Naive B cell (primary cell): ENCODE measurements around the gene ATAD3C. TPM values are rescaled to one million over a fixed set of nuclear protein-coding genes. Genes with fewer than 3 reads are reported as not detected.
"Not testable (repeated sequence)": the region's sequence is repeated elsewhere in the genome, so short reads cannot be mapped to it uniquely, and the experiment has no call there.

Source experiments
- ATAC-seq, 2 donors: fragments of 150-1000 bp; cut with Tn5 transposase; 2 replicates each; pipeline ENCODE4 v1.10.0; 2021; ENCODE audit warnings: low read depth in 2 of 2, mild to moderate bottlenecking in 2 of 2, moderate library complexity in 2 of 2
- DNase-seq: peaks from one replicate; pipeline ENCODE4 v3.0.0; 2022
- H3K27ac Mint-ChIP-seq, 6 donors: one replicate each; pipeline ENCODE4 v1.8.0; 2020 to 2022; ENCODE audit warnings: mild to moderate bottlenecking in 6 of 6, mixed read lengths in 6 of 6, moderate library complexity in 5 of 6, inconsistent platforms in 2 of 6
- H3K27me3 Mint-ChIP-seq, 3 donors: one replicate each; pipeline ENCODE4 v1.8.0; 2021 to 2022; ENCODE audit warnings: mixed read lengths in 3 of 3, mild to moderate bottlenecking in 1 of 3
- H3K36me3 Mint-ChIP-seq, 2 donors: one replicate each; pipeline ENCODE4 v1.8.0; 2020 to 2022; ENCODE audit warnings: mixed read lengths in 2 of 2, inconsistent platforms in 1 of 2, mild to moderate bottlenecking in 1 of 2
- H3K4me1 Mint-ChIP-seq, 3 donors: one replicate each; pipeline ENCODE4 v1.8.0; 2020 to 2022; ENCODE audit warnings: mixed read lengths in 3 of 3, inconsistent platforms in 1 of 3, mild to moderate bottlenecking in 1 of 3, moderate library complexity in 1 of 3
- H3K4me3 Mint-ChIP-seq, 8 donors: one replicate each; pipeline ENCODE4 v1.8.0; 2020 to 2022; ENCODE audit warnings: mild to moderate bottlenecking in 8 of 8, mixed read lengths in 8 of 8, moderate library complexity in 8 of 8, inconsistent platforms in 2 of 8
- H3K9me3 Mint-ChIP-seq, 7 donors: one replicate each; pipeline ENCODE4 v1.8.0; 2020 to 2022; ENCODE audit warnings: mixed read lengths in 7 of 7, mild to moderate bottlenecking in 5 of 7, inconsistent platforms in 2 of 7, moderate library complexity in 1 of 7
- polyA plus RNA-seq, 6 donors: library from polyadenylated mRNA; unstranded; fragments of 300-500 nt; fragmentation: Illumina TruSeq; gene quantifications; one replicate each; pipeline ENCODE4 v1.2.3, GENCODE V29; 2021; ENCODE audit warnings: low read depth in 6 of 6

Gene ATAD3C
- polyA plus RNA-seq, 6 donors from 2014 or later: not detected

DNA sequence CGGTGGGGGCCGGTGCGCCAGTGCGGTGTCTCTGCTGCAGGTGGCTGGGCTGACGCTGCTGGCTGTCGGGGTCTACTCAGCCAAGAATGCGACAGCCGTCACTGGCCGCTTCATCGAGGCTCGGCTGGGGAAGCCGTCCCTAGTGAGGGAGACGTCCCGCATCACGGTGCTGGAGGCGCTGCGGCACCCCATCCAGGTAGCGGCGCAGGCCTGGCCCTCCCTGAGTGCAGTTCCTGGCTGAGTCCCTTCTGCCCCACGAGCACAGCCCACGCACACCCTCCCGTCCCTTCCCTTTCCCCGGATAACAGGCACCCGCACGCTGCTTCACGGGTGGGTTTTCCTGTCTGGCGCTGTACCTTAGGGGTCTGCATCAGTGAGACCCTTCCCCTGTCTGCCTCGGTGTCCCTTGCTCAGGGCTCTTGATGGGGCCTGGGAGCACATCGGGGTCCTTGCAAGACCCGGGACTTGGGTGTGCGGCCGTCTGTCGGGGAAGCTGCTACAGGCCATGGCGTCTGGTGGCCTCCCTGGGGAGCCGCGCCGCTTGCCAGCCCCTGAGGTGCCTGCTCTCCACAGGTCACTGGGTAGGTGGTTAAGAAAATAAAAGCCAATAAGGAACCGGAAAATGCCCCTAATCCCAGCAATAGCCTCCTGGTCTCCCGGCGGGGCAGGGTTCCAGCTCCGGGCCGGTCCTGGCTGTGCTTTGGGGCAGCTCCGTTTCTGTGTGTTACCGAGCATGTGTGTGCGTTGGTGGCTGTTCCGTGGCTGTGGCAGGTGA is 35.7 kb downstream of the ATAD3C start:
- H3K9me3 Mint-ChIP-seq, H3K27me3 Mint-ChIP-seq, DNase-seq, ATAC-seq, H3K4me3 Mint-ChIP-seq, H3K27ac Mint-ChIP-seq, H3K4me1 Mint-ChIP-seq, H3K36me3 Mint-ChIP-seq: not testable (repeated sequence)

DNA sequence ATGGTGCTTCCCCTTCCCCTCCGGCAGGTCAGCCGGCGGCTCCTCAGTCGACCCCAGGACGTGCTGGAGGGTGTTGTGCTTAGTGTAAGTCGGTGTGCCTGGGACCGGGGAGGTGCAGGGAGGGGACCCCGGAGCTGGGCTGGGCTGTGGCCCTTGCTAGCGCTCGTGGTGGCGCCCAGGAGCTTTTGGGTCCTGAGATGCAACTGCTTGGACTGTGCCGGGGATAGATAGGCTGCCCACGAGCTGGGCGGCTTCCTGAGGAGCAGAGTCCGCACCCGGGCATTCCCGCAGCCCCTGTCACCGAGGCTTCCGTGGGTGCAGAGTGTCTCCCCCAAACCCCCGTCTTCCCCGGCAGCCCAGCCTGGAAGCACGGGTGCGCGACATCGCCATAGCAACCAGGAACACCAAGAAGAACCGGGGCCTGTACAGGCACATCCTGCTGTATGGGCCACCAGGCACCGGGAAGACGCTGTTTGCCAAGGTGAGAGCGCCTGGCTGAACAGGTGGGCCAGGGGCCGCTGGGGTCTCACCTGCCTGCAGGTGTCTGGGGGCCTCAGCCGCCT is 36.3 kb downstream of the ATAD3C start:
- not testable (repeated sequence) for H3K4me3 Mint-ChIP-seq, H3K27me3 Mint-ChIP-seq, ATAC-seq, H3K27ac Mint-ChIP-seq, DNase-seq, H3K9me3 Mint-ChIP-seq, H3K36me3 Mint-ChIP-seq, H3K4me1 Mint-ChIP-seq

DNA sequence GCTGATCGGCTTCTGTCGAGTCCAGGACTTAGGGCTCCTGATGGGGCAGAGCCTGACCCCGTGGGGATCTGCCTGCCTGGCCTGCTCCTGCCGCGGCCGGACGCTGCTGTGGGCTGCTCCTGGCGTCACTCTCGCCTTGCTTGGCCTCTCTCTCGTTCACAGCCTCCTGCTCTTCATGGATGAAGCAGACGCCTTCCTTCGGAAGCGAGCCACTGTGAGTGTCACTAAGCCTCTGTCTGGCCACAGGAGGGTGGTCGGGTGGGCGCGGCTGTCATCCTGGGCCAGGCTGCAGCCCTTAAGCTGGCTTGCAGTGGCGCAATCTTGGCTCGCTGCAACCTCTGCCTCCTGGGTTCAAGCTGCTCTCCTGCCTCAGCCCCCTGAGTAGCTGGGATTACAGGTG is 38.2 kb downstream of the ATAD3C start:
- H3K27ac Mint-ChIP-seq: no peak overlapping the region
- no peaks in the 10 kb centered on the region for H3K27me3 Mint-ChIP-seq
- no peak overlapping the region for H3K4me3 Mint-ChIP-seq
- peaks cover 0 to 6% of the 10 kb centered on the region in 2 donors for H3K36me3 Mint-ChIP-seq
- H3K9me3 Mint-ChIP-seq: no peaks in the 10 kb centered on the region
- no peaks in the 10 kb centered on the region for H3K4me1 Mint-ChIP-seq
- ATAC-seq (no peak), DNase-seq (no peak)

GRCh38 chr1:1489231-1489630 is 39.7 kb downstream of the ATAD3C start:
- no peak for ATAC-seq
- Mint-ChIP-seq H3K4me1 (no peaks in the 10 kb centered on the region), H3K9me3 (peaks cover 0 to 11% (median 9%) of the 10 kb centered on the region in 7 donors), H3K4me3 (no peak overlapping the region), H3K36me3 (peaks cover 12 to 17% of the 10 kb centered on the region in 2 donors), H3K27me3 (no peaks in the 10 kb centered on the region), H3K27ac (peak overlapping the region in 1 of 6 donors; percentile 80)
- DNase-seq: no peak

- Mint-ChIP-seq H3K27me3 (no peaks in the 10 kb centered on the region), H3K9me3 (peaks cover 0 to 11% (median 9%) of the 10 kb centered on the region in 7 donors), H3K4me1 (no peaks in the 10 kb centered on the region), H3K4me3 (no peak overlapping the region), H3K27ac (no peak overlapping the region), H3K36me3 (peaks cover 12 to 17% of the 10 kb centered on the region in 2 donors)
- DNase-seq (no peak), ATAC-seq (no peak)
Measured at GRCh38 chr1:1489861-1490260, 40.4 kb downstream of the ATAD3C start.

- ATAC-seq (no peak), DNase-seq (no peak)
- Mint-ChIP-seq H3K9me3 (peaks cover 0 to 11% (median 9%) of the 10 kb centered on the region in 7 donors), H3K27ac (no peak overlapping the region), H3K36me3 (peaks cover 12 to 17% of the 10 kb centered on the region in 2 donors), H3K4me1 (no peaks in the 10 kb centered on the region), H3K4me3 (no peak overlapping the region), H3K27me3 (no peaks in the 10 kb centered on the region)
Measured at GRCh38 chr1:1490633-1491230, 41.2 kb downstream of the ATAD3C start.

- Mint-ChIP-seq H3K27ac (no peak overlapping the region), H3K4me3 (no peak overlapping the region), H3K27me3 (no peaks in the 10 kb centered on the region), H3K4me1 (no peaks in the 10 kb centered on the region), H3K9me3 (peaks cover 0 to 11% (median 9%) of the 10 kb centered on the region in 7 donors), H3K36me3 (peaks cover 12 to 17% of the 10 kb centered on the region in 2 donors)
- no peak for ATAC-seq
- no peak for DNase-seq
Measured at GRCh38 chr1:1491601-1492000, 42.1 kb downstream of the ATAD3C start.

GRCh38 chr1:1494311-1494710 is 44.8 kb downstream of the ATAD3C start:
- Mint-ChIP-seq H3K9me3 (peaks cover 0 to 11% (median 9%) of the 10 kb centered on the region in 7 donors), H3K36me3 (peaks cover 12 to 17% of the 10 kb centered on the region in 2 donors)
- not testable (repeated sequence) for H3K4me1 Mint-ChIP-seq, ATAC-seq, DNase-seq, H3K27me3 Mint-ChIP-seq, H3K27ac Mint-ChIP-seq, H3K4me3 Mint-ChIP-seq

- not testable (repeated sequence) for DNase-seq, H3K27ac Mint-ChIP-seq, H3K4me1 Mint-ChIP-seq, ATAC-seq, H3K4me3 Mint-ChIP-seq, H3K27me3 Mint-ChIP-seq
- Mint-ChIP-seq H3K36me3 (peaks cover 12 to 17% of the 10 kb centered on the region in 2 donors), H3K9me3 (peaks cover 0 to 11% (median 9%) of the 10 kb centered on the region in 7 donors)
Measured at GRCh38 chr1:1495461-1495975, 46.0 kb downstream of the ATAD3C start.

- ATAC-seq: peak; percentile 44 to 51
- Mint-ChIP-seq H3K4me1 (peaks cover 10 to 14% (median 10%) of the 10 kb centered on the region in 3 donors), H3K27ac (peak overlapping the region; percentile 95 to 99 (median 98)), H3K4me3 (peak overlapping the region; percentile 72 to 92 (median 84))
- H3K27me3 Mint-ChIP-seq, H3K9me3 Mint-ChIP-seq, H3K36me3 Mint-ChIP-seq: not testable (repeated sequence)
- DNase-seq: peak; percentile 51
Measured at GRCh38 chr1:1504777-1505365, 55.4 kb downstream of the ATAD3C start.

GRCh38 chr1:1505366-1505798 is 55.9 kb downstream of the ATAD3C start:
- peaks cover 10 to 14% (median 10%) of the 10 kb centered on the region in 3 donors for H3K4me1 Mint-ChIP-seq
- H3K9me3 Mint-ChIP-seq, H3K36me3 Mint-ChIP-seq, H3K27me3 Mint-ChIP-seq: not testable (repeated sequence)
- peak overlapping the region; percentile 95 to 99 (median 98) for H3K27ac Mint-ChIP-seq
- peak; percentile 34 for DNase-seq
- ATAC-seq: peak; percentile 82 to 87
- peak overlapping the region; percentile 72 to 92 (median 84) for H3K4me3 Mint-ChIP-seq

DNA sequence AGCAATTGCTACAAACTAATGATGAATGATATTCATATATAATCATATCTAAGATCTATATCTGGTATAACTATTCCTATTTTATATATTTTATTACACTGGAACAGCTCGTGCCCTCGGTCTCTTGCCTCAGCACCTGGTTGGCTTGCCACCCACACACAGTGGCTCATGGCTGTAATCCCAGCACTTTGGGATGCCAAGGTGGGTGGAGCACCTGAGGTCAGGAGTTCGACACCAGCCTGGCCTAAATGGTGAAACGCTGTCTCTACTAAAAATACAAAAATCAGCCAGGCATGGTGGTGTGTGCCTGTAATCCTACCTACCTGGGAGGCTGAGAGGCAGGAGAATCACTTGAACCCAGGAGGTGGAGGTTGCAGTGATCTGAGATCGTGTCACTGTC is 56.3 kb downstream of the ATAD3C start:
- Mint-ChIP-seq H3K4me3 (peak overlapping the region in 7 of 8 donors; percentile 72 to 92 (median 86)), H3K27ac (peak overlapping the region in 5 of 6 donors; percentile 78 to 99 (median 98)), H3K4me1 (peaks cover 11 to 16% (median 11%) of the 10 kb centered on the region in 3 donors)
- not testable (repeated sequence) for H3K27me3 Mint-ChIP-seq, H3K36me3 Mint-ChIP-seq, ATAC-seq, H3K9me3 Mint-ChIP-seq, DNase-seq

GRCh38 chr1:1507305-1507704 is 57.8 kb downstream of the ATAD3C start:
- ATAC-seq (no peak), DNase-seq (no peak)
- Mint-ChIP-seq H3K4me1 (peaks cover 16 to 26% (median 19%) of the 10 kb centered on the region in 3 donors), H3K36me3 (no peaks in the 10 kb centered on the region), H3K27me3 (no peaks in the 10 kb centered on the region), H3K9me3 (no peaks in the 10 kb centered on the region), H3K4me3 (peak overlapping the region in 1 of 8 donors; percentile 52), H3K27ac (peak overlapping the region in 2 of 6 donors; percentile 59 to 78)
